ENCODE measurements around the gene RHBDD3.

DNA sequence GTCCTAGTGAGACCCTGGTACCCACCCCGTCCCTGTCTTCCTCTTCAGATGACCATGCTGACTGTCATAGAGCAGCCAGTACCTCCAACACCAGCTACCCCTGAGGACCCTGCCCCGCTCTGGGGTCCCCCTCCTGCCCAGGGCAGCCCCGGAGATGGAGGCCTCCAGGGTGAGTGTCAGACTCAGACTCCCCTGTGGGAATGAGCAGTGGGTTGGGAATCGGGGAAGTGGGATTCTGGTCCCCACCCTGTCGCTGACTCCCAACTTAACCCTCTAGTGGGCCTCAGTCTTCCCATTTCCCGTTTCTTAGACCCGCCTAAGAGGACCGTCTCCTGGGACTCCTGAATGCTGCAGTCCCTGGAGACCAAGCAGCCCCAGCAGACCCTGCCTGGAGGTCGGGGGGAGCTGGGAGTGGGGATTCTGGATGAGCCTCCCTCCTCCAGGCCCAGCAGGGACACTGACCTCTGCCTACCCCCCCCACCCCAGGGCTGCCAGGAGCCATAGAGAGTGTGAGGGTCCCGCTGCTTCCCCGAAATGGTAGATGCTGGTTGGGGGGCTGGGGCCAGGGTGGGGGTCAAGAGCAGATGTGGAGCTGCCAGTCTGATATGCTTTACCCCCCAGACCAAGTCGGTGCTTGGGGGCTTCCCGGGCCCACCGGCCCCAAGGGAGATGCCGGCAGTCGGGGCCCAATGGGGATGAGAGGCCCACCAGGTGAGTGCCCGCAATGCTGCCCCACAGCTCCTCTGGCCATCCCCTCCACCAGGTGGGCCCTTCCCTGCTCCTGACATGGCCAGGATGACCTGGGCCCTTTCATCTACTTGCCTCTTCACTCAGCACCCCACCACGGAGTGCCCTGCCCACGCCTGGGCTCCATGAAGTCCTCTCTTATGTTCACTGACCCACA lies 36.6 kb downstream of the RHBDD3 start:
- TF ChIP-seq HDGF (IDR thresholded peaks at IDR 0.05; ENCODE audit: borderline replicate concordance) (no peak), SUZ12 (IDR thresholded peaks at IDR 0.05) (no peak), NFRKB (IDR thresholded peaks at IDR 0.05) (no peak)
